Ovary (tissue), 3 donors: ENCODE data around the gene PAX2.

Experiments
- EP300 ChIP-seq: sonication (generic); formaldehyde crosslinking; IDR thresholded peaks from one replicate; pipeline ENCODE4 v1.6.1; 2017; ENCODE audit warnings: antibody characterized with exemption
- POLR2A ChIP-seq: fragments of 450-650 bp; IDR thresholded peaks from one replicate; pipeline ENCODE4 v1.6.1; 2017; ENCODE audit warnings: antibody characterized with exemption, mild to moderate bottlenecking, moderate library complexity
- TF ChIP-seq, protein P1 (sequence below), 3 donors: fragments of 450-650 bp in 2 of 3; fragments of 200-600 bp in 1 of 3; IDR thresholded peaks; one replicate each; pipeline versions ENCODE4 v1.5.1 to v1.8.0; 2016 to 2022; ENCODE audit warnings: antibody characterized with exemption in 3 of 3, mild to moderate bottlenecking in 1 of 3
- donor health status: DM: no; HTN: no; CAD: no.

- TF ChIP-seq, protein P1, sequence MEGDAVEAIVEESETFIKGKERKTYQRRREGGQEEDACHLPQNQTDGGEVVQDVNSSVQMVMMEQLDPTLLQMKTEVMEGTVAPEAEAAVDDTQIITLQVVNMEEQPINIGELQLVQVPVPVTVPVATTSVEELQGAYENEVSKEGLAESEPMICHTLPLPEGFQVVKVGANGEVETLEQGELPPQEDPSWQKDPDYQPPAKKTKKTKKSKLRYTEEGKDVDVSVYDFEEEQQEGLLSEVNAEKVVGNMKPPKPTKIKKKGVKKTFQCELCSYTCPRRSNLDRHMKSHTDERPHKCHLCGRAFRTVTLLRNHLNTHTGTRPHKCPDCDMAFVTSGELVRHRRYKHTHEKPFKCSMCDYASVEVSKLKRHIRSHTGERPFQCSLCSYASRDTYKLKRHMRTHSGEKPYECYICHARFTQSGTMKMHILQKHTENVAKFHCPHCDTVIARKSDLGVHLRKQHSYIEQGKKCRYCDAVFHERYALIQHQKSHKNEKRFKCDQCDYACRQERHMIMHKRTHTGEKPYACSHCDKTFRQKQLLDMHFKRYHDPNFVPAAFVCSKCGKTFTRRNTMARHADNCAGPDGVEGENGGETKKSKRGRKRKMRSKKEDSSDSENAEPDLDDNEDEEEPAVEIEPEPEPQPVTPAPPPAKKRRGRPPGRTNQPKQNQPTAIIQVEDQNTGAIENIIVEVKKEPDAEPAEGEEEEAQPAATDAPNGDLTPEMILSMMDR (IDR thresholded peaks at IDR 0.05), result no peak
- TF ChIP-seq POLR2A, result no peak
- TF ChIP-seq EP300, result no peak
Observed at GRCh38 chr10:100811261-100811660, 65.9 kb downstream of the PAX2 start.
